Measurements from ENCODE around the gene MIP. TPM values are rescaled to one million over a fixed set of nuclear protein-coding genes. Genes with fewer than 3 reads are reported as not detected.

MIP gene
- total and polyA plus RNA-seq, 2 of the 13 experiments (the other 11 are each of a cell fraction or from before 2014, with no cell fraction given): not detected

GRCh38 chr12:56468216-56469006 is 14.0 kb upstream of the MIP start, which contains the start of gene SPRYD4 (continued):
- TF ChIP-seq ZNF362 (CRISPR knock-in tag; IDR thresholded peaks at IDR 0.05; ENCODE audit: borderline replicate concordance) (peak; percentile 36; the same call in 1 of the 2 replicates), NFE2L1 (CRISPR knock-in tag; IDR thresholded peaks at IDR 0.05; ENCODE audit: borderline replicate concordance) (no peak), CEBPB (IDR thresholded peaks at IDR 0.05; ENCODE audit: borderline replicate concordance, low read depth, low read length) (no peak), ATF7-NPFF (CRISPR knock-in tag; IDR thresholded peaks at IDR 0.05; ENCODE audit: low read depth) (peak; percentile 65), ZBTB49 (CRISPR knock-in tag; IDR thresholded peaks at IDR 0.05; ENCODE audit: borderline replicate concordance) (no peak), MED13 (CRISPR knock-in tag; IDR thresholded peaks at IDR 0.05) (peak; percentile 50), HNRNPUL1 (IDR thresholded peaks at IDR 0.05; ENCODE audit: low read depth, low read length) (no peak), PCBP1 (IDR thresholded peaks at IDR 0.05; ENCODE audit: borderline replicate concordance, low read depth, low read length) (no peak), EEA1 (CRISPR knock-in tag; IDR thresholded peaks at IDR 0.05; ENCODE audit: borderline replicate concordance) (no peak), NAIF1 (CRISPR knock-in tag; IDR thresholded peaks at IDR 0.05; ENCODE audit: borderline replicate concordance) (peak; percentile 81), CBX2 (IDR thresholded peaks at IDR 0.05; ENCODE audit: low read depth, low read length) (no peak), CBX2 (CRISPR knock-in tag; IDR thresholded peaks at IDR 0.05; ENCODE audit: low read depth) (no peak), ZBED4 (CRISPR knock-in tag; IDR thresholded peaks at IDR 0.05; ENCODE audit: borderline replicate concordance) (peak; percentile 69; the same call in 1 of the 2 replicates), ZBTB10 (CRISPR knock-in tag; IDR thresholded peaks at IDR 0.05; ENCODE audit: borderline replicate concordance) (peak; percentile 55; the same call in 1 of the 2 replicates), ZNF691 (CRISPR knock-in tag; IDR thresholded peaks at IDR 0.05; ENCODE audit: borderline replicate concordance, low read depth) (peak; percentile 80; the same call in 1 of the 2 replicates), NR1H2 (CRISPR knock-in tag; IDR thresholded peaks at IDR 0.05; ENCODE audit: borderline replicate concordance, low read depth) (no peak)

Data from HepG2 (cell line).